SH-SY5Y (cell line): ENCODE data around the gene RXFP4.

ENCODE experiments used
- GATA2 ChIP-seq: IDR thresholded peaks from 2 replicates; pipeline ENCODE4 v1.6.1; 2011; ENCODE audit warnings: mild to moderate bottlenecking, low read depth, low read length
- GATA3 ChIP-seq: IDR thresholded peaks from 2 replicates; pipeline ENCODE4 v1.6.1; 2011; ENCODE audit warnings: low read depth, mild to moderate bottlenecking, low read length, moderate library complexity

- TF ChIP-seq GATA2: no peak
- TF ChIP-seq GATA3: no peak
Observed at GRCh38 chr1:155942578-155943141, 1.2 kb downstream of the RXFP4 start.
